Breast epithelium (tissue), 3 donors: Measurements from ENCODE around the gene CASP8.

ENCODE experiments used
- POLR2A ChIP-seq: fragments of 450-650 bp; IDR thresholded peaks from one replicate; pipeline ENCODE4 v1.6.1; 2016; ENCODE audit warnings: antibody characterized with exemption, mild to moderate bottlenecking, moderate library complexity
- TF ChIP-seq, protein P1 (sequence below), 3 donors: fragments of 450-650 bp; IDR thresholded peaks; one replicate each; pipeline ENCODE4 v1.5.1; 2016 to 2017; ENCODE audit warnings: antibody characterized with exemption in 3 of 3, mild to moderate bottlenecking in 3 of 3, moderate library complexity in 3 of 3

DNA sequence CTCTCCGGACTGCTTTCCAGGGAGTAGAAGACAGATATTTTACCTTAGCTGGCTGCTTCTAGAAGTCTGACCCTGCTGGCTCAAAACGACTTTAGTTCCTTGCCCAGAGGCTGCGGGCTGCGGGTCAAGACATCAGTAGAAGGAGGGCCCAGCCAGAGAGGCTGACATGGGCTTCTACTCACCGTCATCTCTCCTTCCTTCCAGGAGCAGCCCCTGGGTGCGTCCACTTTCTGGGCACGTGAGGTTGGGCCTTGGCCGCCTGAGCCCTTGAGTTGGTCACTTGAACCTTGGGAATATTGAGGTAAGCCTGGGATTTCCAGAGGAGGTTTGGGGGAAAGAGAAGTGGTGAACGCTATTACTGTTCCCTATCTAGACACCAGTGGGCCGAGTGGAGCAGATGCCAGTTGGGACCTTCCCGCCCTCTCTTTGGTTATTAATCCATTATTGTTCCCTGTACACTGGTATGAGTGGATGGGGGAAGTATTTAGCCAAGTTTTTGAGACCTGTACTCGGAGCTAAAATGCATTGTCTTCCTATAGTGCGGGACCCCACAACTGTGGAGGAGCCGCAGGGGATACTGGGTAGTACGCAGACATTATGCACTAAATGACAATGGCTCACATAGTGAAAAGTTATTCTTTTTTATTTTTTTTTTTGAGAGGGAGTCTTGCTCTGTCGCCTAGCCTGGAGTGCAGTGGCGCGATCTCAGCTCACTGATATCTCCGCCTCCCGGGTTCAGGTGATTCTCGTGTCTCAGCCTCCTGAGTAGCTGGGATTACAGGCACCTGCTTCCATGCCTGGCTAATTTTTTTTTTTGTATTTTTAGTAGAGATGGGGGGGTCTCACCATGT lies 26.3 kb upstream of the CASP8 start:
- TF ChIP-seq, protein P1, sequence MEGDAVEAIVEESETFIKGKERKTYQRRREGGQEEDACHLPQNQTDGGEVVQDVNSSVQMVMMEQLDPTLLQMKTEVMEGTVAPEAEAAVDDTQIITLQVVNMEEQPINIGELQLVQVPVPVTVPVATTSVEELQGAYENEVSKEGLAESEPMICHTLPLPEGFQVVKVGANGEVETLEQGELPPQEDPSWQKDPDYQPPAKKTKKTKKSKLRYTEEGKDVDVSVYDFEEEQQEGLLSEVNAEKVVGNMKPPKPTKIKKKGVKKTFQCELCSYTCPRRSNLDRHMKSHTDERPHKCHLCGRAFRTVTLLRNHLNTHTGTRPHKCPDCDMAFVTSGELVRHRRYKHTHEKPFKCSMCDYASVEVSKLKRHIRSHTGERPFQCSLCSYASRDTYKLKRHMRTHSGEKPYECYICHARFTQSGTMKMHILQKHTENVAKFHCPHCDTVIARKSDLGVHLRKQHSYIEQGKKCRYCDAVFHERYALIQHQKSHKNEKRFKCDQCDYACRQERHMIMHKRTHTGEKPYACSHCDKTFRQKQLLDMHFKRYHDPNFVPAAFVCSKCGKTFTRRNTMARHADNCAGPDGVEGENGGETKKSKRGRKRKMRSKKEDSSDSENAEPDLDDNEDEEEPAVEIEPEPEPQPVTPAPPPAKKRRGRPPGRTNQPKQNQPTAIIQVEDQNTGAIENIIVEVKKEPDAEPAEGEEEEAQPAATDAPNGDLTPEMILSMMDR (IDR thresholded peaks at IDR 0.05): no peak
- TF ChIP-seq POLR2A: no peak
